ENCODE data around the gene TJP1.
A peak's percentile ranks its signal among the peaks of the same experiment; 100 is the strongest.
"Not testable (repeated sequence)": the region's sequence is repeated elsewhere in the genome, so short reads cannot be mapped to it uniquely, and the experiment has no call there.

The TJP1 gene

DNA sequence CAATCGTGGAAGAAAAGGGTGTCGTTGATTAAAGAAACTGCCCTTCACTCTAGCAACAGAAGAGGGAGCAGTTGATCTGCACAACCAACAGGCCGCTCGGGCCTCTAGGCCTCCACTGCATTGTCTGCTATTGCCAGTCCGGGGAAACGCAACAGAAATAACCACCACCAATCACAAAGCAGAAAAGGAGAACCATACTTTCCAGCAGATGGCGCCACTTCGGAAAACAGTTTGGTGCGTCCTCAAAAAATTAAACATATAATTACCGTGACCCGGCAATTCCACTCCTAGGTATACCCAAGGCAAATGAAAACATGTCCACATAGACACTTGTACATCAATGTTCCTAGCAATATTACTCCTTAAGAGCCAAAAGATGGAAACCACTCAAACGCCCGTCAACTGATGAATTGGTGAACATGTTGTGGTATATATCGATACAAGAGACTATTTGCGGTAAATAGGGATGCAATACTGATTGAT, 154.1 kb downstream of the TJP1 start:
- TF ChIP-seq POLR2A (IDR thresholded peaks at IDR 0.05; ENCODE audit: low read depth, low read length) = no peak
- DNase-seq (ENCODE audit: insufficient read length, low spot score) = peak; percentile 82
- peak; percentile 41 for FAIRE-seq

DNA sequence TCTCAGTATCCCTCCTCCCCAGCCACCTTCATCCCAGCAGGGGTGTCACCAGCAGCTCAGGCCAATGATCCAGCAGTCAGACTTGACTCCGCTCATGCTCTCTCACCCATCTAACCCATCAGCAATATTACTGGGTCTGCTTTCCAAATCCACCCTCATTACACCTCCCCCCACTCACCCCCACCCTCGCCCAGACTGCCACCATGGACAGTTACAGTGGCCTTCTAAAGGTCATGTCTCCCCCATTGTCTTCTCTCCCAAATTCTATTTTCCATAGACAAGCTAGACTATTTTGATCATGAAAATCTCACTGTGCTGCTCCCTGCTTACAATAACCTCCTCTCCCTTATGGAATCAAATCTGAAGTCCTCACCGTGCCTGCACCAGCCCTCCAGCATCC, 156.0 kb downstream of the TJP1 start:
- no peak for TF ChIP-seq POLR2A (IDR thresholded peaks at IDR 0.05; ENCODE audit: low read depth, low read length)
- DNase-seq (ENCODE audit: insufficient read length, low spot score) = no peak
- FAIRE-seq = no peak

GRCh38 chr15:29665444-29666003, 156.7 kb downstream of the TJP1 start:
- no peak for DNase-seq (ENCODE audit: insufficient read length, low spot score)
- TF ChIP-seq POLR2A (IDR thresholded peaks at IDR 0.05; ENCODE audit: low read depth, low read length) = no peak
- no peak for FAIRE-seq

DNA sequence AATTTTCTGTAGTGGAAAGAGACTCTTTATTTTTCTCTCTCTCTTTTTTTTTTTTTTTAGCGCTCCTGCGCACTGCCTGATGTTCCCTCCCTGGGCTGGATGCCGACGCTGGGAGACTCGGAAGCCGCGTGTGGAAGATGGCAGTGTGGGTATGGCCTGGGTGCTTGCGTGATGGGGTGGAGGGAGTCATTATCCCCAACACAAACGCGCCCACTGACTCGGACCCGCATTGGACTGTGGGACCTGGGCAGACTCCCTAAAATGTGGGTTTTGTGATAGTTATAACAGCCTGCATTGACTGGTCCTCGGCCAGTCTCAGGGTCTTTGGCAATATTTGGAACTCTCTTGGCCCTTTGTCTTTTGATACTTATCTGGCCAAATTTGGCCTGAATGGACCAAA, 157.9 kb downstream of the TJP1 start:
- DNase-seq (ENCODE audit: insufficient read length, low spot score) = no peak
- TF ChIP-seq POLR2A (IDR thresholded peaks at IDR 0.05; ENCODE audit: low read depth, low read length) = no peak
- no peak for FAIRE-seq

DNA sequence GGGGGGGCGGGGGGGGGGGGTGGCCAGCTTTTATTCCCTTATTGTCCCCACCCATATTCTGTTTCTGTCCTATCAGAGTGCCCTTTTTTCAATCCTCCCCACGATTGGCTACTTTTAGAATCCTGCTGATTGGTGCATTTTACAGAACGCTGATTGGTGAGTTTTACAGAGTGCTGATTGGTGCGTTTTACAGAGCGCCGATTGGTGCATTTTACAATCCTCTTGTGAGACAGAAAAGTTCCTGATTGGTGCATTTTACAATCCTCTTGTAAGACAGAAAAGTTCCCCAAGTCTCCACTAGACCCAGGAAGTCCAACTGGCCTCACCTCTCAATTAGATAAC, 164.8 kb downstream of the TJP1 start:
- DNase-seq (ENCODE audit: insufficient read length, low spot score); FAIRE-seq: not testable (repeated sequence)

GRCh38 chr15:29656636-29657475, 165.4 kb downstream of the TJP1 start:
- DNase-seq (ENCODE audit: insufficient read length, low spot score) = no peak
- no peak for FAIRE-seq
- TF ChIP-seq POLR2A (IDR thresholded peaks at IDR 0.05; ENCODE audit: low read depth, low read length) = no peak

DNA sequence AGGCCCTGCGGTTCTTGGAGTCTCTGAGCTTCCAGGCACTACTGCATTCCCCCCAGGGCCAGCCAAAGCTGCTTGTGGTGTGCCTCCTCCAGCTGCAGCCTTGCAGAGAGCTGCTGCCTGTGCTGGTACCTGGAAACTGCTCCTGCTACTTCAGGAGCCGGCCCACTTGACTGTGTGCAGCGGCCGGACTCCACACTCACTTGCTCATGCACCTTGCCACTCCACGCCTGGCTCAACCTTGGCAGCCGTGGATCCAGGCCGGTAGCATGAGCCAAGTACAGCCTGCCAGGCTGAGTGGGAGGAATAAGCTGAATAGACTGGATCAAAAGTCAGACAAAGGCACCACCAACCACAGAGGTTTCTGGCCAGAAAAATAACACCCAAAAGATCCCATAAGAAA, 169.7 kb downstream of the TJP1 start:
- no peak for DNase-seq (ENCODE audit: insufficient read length, low spot score)
- no peak for TF ChIP-seq POLR2A (IDR thresholded peaks at IDR 0.05; ENCODE audit: low read depth, low read length)
- FAIRE-seq = no peak

GRCh38 chr15:29651476-29652233, 170.6 kb downstream of the TJP1 start:
- TF ChIP-seq POLR2A (IDR thresholded peaks at IDR 0.05; ENCODE audit: low read depth, low read length) = no peak
- no peak for DNase-seq (ENCODE audit: insufficient read length, low spot score)
- no peak for FAIRE-seq
